Islet of Langerhans (tissue), 1 donor: Measurements from ENCODE around the gene CHL1.

Experiments used
- FAIRE-seq: peaks from one replicate; lab custom pipeline; 2011; peaks lifted over from hg19 to GRCh38; lab: Jason Lieb, UNC

The CHL1 gene

DNA sequence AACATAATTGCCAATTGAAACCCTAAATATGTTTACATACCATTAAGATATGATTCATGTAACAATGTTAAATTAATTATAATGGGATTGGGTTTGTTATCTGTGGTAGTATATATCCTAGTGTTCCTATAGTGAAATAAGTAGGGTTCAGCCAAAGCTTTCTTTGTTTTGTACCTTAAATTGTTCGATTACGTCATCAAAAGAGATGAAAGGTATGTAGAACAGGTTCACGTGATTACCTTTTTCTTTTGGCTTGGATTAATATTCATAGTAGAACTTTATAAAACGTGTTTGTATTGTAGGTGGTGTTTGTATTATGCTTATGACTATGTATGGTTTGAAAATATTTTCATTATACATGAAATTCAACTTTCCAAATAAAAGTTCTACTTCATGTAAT, 212.4 kb downstream of the CHL1 start:
- FAIRE-seq, result no peak

- no peak for FAIRE-seq
These were observed 214.7 kb downstream of the CHL1 start for GRCh38 chr3:411226-411625.

- FAIRE-seq, result peak; percentile 99
These were observed 217.5 kb downstream of the CHL1 start for GRCh38 chr3:414063-414462.

GRCh38 chr3:418239-418929, 221.8 kb downstream of the CHL1 start:
- no peak for FAIRE-seq

- FAIRE-seq, result no peak
These were observed 224.0 kb downstream of the CHL1 start for GRCh38 chr3:420584-420983.

GRCh38 chr3:425079-425478, 228.5 kb downstream of the CHL1 start:
- FAIRE-seq, result no peak

- no peak for FAIRE-seq
These were observed 229.5 kb downstream of the CHL1 start for GRCh38 chr3:426072-426471.

DNA sequence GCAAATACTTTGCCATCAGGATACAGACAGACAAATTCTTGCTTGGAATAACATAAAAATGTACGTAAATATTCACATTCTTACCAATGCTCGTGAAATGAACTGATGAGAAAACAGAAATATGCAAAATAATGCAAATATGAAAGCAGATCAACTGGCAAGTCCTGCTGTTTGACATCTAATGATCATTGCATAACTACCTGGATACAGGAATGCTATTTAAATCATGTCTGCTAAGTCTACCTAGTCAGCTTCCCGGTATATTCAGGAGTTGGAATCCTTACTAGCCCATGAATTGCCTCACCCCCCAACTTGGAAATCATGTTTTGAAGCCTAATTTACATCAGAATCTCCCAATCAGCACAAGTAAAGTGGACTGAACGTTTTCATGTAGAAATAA, 230.6 kb downstream of the CHL1 start:
- FAIRE-seq, result no peak

GRCh38 chr3:430186-430585, 233.6 kb downstream of the CHL1 start:
- FAIRE-seq, result no peak

DNA sequence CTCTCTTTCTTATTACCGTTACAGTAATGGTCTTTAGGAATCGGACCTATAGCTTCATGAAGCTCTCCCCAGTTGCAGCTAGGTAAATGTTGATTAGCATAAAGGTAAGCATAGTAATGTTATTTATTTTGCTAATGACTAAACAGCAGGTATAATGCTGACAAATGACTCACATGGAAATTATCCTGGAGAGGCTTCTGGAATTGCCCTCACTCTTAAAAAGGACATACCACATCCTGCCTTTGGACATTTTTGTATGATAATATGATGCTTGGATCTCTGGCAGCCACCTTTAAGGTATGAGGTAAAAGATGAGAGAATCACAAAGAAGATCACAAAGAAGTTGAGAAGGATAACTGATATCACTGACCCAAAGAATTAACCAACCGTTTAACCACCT, 238.6 kb downstream of the CHL1 start:
- FAIRE-seq, result no peak

GRCh38 chr3:436053-436452, 239.5 kb downstream of the CHL1 start:
- no peak for FAIRE-seq

DNA sequence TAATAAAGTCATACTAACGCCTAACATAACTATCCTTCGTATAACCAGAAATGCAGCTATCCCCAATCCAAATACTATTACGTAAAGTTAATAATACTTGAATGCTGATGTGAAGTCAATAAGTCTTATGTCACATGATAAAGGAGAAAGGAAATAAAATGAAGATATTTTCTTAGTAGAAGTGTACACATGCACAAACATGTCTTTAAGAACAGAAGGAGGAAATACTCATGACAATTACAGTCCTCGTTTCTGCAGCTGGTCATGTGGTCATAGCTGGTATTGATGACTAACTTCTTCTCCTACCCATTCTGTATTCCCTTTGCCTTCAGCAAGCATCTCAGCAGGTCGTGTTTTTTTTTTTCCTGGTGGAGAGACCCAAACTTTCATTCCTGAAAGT, 244.3 kb downstream of the CHL1 start:
- no peak for FAIRE-seq

DNA sequence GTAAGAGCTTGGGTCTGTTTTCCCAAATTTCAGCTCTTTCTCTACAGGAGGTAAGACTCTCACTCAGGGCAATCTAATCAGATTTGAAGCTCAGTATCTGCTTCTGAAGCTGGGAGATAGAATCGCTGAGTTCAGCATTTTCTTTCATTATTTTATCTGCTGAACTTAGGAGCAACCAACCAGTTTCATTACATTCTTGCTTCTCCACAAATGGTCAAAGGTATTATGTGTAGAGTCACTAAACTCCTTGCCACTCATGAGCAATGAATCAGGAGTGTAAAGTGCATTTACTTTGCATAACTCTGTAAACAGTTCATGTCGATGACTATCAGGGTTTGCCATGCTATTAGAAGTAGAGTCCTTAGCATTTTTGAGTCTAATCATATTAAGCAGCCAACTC, 249.4 kb downstream of the CHL1 start:
- no peak for FAIRE-seq

DNA sequence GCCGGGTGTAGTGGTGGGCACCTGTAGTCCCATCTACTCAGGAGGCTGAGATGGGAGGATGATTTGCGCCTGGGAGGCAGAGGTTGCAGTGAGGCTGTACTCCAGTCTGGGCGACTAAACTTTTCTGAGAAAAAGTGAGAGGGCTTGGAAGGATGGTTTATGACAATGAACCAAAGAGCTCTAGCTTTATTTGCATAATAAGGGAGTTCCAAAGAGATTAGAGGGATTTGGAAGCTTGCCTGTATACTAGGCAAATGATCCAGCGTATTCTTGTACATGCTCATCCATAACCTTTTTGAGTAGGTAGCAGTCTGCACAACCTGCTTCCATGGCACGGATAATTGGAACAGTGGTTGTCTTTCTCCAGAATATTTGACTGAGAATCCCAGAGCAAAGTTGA, 251.1 kb downstream of the CHL1 start:
- FAIRE-seq, result no peak

DNA sequence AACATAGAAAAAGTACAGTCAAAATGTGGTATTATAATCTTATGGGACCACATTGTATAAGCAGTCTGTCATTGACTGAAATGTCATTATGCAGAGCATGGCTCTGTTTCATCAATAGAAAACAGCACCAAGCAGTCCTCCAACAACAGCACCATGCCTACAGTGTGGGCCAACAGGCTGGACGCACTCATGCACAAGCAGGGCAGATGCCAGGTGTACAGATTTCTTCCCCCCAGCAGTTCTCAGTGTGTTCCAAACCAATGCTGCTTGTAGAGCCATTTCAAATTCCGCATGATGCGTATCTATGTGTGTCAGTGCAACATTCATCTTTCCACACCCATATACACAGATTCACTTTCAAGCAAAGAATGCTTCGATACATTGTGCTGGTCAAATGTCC, 253.1 kb downstream of the CHL1 start:
- no peak for FAIRE-seq

- no peak for FAIRE-seq
These were observed 255.7 kb downstream of the CHL1 start for GRCh38 chr3:452221-452620.

GRCh38 chr3:453106-453505, 256.5 kb downstream of the CHL1 start:
- FAIRE-seq, result no peak

- FAIRE-seq, result no peak
These were observed 258.4 kb downstream of the CHL1 start for GRCh38 chr3:454986-455385.

- FAIRE-seq, result no peak
These were observed 261.6 kb downstream of the CHL1 start for GRCh38 chr3:458124-458523.

- FAIRE-seq, result no peak
These were observed 262.2 kb downstream of the CHL1 start for GRCh38 chr3:458653-459310.
